HepG2 (cell line): ENCODE results near the gene ENTPD2. TPM values are rescaled to one million over a fixed set of nuclear protein-coding genes. Genes with fewer than 3 reads are reported as not detected.

Source experiments
- CEBPG ChIP-seq: IDR thresholded peaks from 2 replicates; pipeline ENCODE4 v1.6.1; 2016
- ETV6 ChIP-seq: sonication (generic); formaldehyde crosslinking; conservative IDR thresholded peaks from 2 replicates; pipeline ENCODE4 v1.4.0; 2020; ENCODE audit warnings: missing genetic modification reagents
- FOXA3 ChIP-seq: IDR thresholded peaks from 2 replicates; pipeline ENCODE4 v1.6.1; 2016; ENCODE audit warnings: missing genetic modification reagents, missing compliant biosample characterization
- GTF3A ChIP-seq: sonication (generic); formaldehyde crosslinking; conservative IDR thresholded peaks from 2 replicates; pipeline ENCODE4 v1.4.0; 2020; ENCODE audit warnings: mild to moderate bottlenecking, missing genetic modification reagents
- NR2F1 ChIP-seq, 2 experiments: fragments of 450-650 bp in 1 of 2; formaldehyde crosslinking in 1 of 2; IDR thresholded peaks; 2 replicates each; pipeline versions ENCODE4 v1.5.0 to v1.6.1; 2016 to 2020; ENCODE audit warnings: mild to moderate bottlenecking in 1 of 2, missing compliant biosample characterization in 1 of 2, missing genetic modification reagents in 1 of 2, moderate library complexity in 1 of 2
- NR3C1 ChIP-seq: sonication (generic); formaldehyde crosslinking; IDR thresholded peaks from 2 replicates; pipeline ENCODE4 v1.4.0; 2020; ENCODE audit warnings: missing genetic modification reagents
- PAX8 ChIP-seq: sonication (generic); formaldehyde crosslinking; IDR thresholded peaks from 2 replicates; pipeline ENCODE4 v1.8.0; 2022; ENCODE audit warnings: mild to moderate bottlenecking, missing genetic modification reagents, borderline replicate concordance
- SP4 ChIP-seq: sonication (generic); formaldehyde crosslinking; IDR thresholded peaks from 2 replicates; pipeline ENCODE4 v1.8.1; 2023; ENCODE audit warnings: mild to moderate bottlenecking, missing genetic modification reagents
- SRSF9 ChIP-seq: fragments of 200-400 bp; formaldehyde crosslinking; IDR thresholded peaks from 2 replicates; pipeline ENCODE4 v1.6.1; 2018; ENCODE audit warnings: borderline replicate concordance, mild to moderate bottlenecking, low read depth, low read length; ENCODE audit not compliant: insufficient read depth, poor library complexity, severe bottlenecking
- SUZ12 ChIP-seq: fragments of 150-350 bp; IDR thresholded peaks from 2 replicates; pipeline ENCODE4 v1.6.1; 2014; ENCODE audit warnings: low read depth, low read length
- SYNCRIP ChIP-seq: fragments of 200-400 bp; formaldehyde crosslinking; IDR thresholded peaks from 2 replicates; pipeline ENCODE4 v1.6.1; 2018; ENCODE audit warnings: mild to moderate bottlenecking, low read depth, low read length; ENCODE audit not compliant: insufficient read depth
- ZFP1 ChIP-seq: IDR thresholded peaks from 2 replicates; pipeline ENCODE4 v1.6.1; 2016
- ZNF180 ChIP-seq: sonication (generic); formaldehyde crosslinking; IDR thresholded peaks from 2 replicates; pipeline ENCODE4 v1.4.0; 2020; ENCODE audit warnings: low read depth, missing genetic modification reagents, borderline replicate concordance
- ZNF234 ChIP-seq: sonication (generic); formaldehyde crosslinking; conservative IDR thresholded peaks from 2 replicates; pipeline ENCODE4 v1.5.1; 2020; ENCODE audit warnings: mild to moderate bottlenecking, missing genetic modification reagents
- ZNF235 ChIP-seq: sonication (generic); formaldehyde crosslinking; IDR thresholded peaks from 2 replicates; pipeline ENCODE4 v1.8.1; 2023; ENCODE audit warnings: mild to moderate bottlenecking, missing genetic modification reagents, borderline replicate concordance
- ZNF552 ChIP-seq: sonication (generic); formaldehyde crosslinking; IDR thresholded peaks from 2 replicates; pipeline ENCODE4 v1.9.0; 2022; ENCODE audit warnings: missing genetic modification reagents, mild to moderate bottlenecking, borderline replicate concordance
- ZNF556 ChIP-seq: sonication (generic); formaldehyde crosslinking; IDR thresholded peaks from 2 replicates; pipeline ENCODE4 v1.4.0; 2020; ENCODE audit warnings: mild to moderate bottlenecking, missing genetic modification reagents, borderline replicate concordance
- ZNF572 ChIP-seq: sonication (generic); formaldehyde crosslinking; IDR thresholded peaks from 2 replicates; pipeline ENCODE4 v1.5.1; 2020; ENCODE audit warnings: mild to moderate bottlenecking, missing genetic modification reagents
- ZNF746 ChIP-seq: sonication (generic); formaldehyde crosslinking; IDR thresholded peaks from 2 replicates; pipeline ENCODE4 v1.8.0; 2022; ENCODE audit warnings: mild to moderate bottlenecking, missing genetic modification reagents
- polyA plus RNA-seq, 8 experiments: library from polyadenylated mRNA; depleted of rRNA in 3 of 8; stranded (reverse) in 7 of 8; unstranded in 1 of 8; fragments of >200 nt; fragmentation: Illumina TruSeq in 4 of 8; extraction: Trizol in 4 of 8; gene quantifications; 2 replicates each; pipeline versions ENCODE4 v1.2.1 to v1.2.3, GENCODE V29; 2011 to 2016; ENCODE audit warnings: low read depth in 4 of 8, missing spikeins in 1 of 8, mixed read lengths in 1 of 8; ENCODE audit not compliant: insufficient read depth in 1 of 8
- total RNA-seq, 5 experiments: library from RNA; depleted of rRNA; stranded (reverse); fragments of >200 nt; fragmentation: Illumina TruSeq; extraction: Trizol; gene quantifications; 2 replicates each; pipeline ENCODE4 v1.2.3, GENCODE V29; 2016; ENCODE audit warnings: low read depth in 1 of 5
- TF ChIP-seq, protein P1 (sequence below): sonication (generic); formaldehyde crosslinking; IDR thresholded peaks from 2 replicates; pipeline ENCODE4 v1.8.1; 2023; ENCODE audit warnings: missing genetic modification reagents, inconsistent platforms, borderline replicate concordance
- TF ChIP-seq, protein P2 (sequence below): sonication (generic); formaldehyde crosslinking; IDR thresholded peaks from 2 replicates; pipeline ENCODE4 v1.5.1; 2020; ENCODE audit warnings: mild to moderate bottlenecking, missing genetic modification reagents, moderate library complexity
- TF ChIP-seq, protein P3 (sequence below): sonication (generic); formaldehyde crosslinking; IDR thresholded peaks from 2 replicates; pipeline ENCODE4 v1.5.1; 2020; ENCODE audit warnings: missing genetic modification reagents, mild to moderate bottlenecking, borderline replicate concordance
- TF ChIP-seq, protein P4 (sequence below): sonication (generic); formaldehyde crosslinking; IDR thresholded peaks from 2 replicates; pipeline ENCODE4 v1.5.1; 2020; ENCODE audit warnings: mild to moderate bottlenecking, missing genetic modification reagents, borderline replicate concordance

The ENTPD2 gene
- total and polyA plus RNA-seq, 2 of the 13 experiments (the other 11 are each of a cell fraction or from before 2014, with no cell fraction given), result 0.95 to 3.2 TPM

DNA sequence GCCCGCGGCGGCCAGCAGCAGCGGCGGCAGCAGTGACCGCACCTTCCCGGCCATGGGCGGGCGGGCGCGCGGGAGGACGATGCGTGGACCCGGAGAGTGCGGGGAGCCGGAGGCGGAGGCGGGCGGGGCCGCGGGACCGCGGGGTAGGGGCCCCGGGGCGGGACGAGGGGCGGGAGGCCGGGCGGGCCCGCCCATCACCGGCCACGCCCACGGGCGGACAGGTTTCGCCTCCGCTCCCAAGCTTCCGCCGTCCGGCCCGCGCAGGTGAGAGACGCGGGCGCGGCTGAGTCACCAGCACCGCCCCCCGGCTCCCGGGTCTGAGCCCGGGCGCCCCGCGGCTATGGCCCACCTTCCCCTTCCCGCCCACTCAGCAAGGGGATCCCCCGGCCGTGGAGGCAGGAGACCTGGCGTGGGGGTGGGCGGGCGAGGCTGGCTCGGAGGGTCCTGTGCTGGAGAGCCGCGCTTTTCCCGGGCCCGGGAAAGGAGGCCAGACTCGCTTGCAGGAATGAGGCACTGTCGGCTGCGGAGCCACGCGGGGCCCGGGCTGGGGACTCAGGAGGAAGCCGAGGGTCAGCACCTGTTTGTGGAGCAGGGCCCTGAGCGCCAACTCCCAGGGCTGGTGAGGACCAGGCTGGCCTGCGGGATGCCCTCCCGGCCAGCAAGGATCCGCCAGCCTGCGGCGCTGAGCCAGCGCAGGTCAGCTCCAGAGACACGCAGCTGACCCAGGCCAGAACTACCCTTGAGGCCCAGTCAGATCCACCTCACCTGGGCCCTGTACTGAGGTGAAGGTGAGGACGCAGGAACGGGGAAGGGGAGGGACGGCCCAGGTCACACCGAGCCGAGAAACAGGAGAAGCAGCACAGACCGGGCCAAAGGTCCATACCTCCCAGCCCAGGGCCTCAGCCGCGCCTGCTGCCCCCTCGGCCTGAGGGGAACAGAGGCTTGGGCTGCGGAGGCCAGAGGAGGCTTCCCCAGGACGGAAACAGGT, at the start of gene ENTPD2 (continued):
- TF ChIP-seq GTF3A, result no peak
- no peak for TF ChIP-seq PAX8 (CRISPR knock-in tag)
- TF ChIP-seq, protein P1, sequence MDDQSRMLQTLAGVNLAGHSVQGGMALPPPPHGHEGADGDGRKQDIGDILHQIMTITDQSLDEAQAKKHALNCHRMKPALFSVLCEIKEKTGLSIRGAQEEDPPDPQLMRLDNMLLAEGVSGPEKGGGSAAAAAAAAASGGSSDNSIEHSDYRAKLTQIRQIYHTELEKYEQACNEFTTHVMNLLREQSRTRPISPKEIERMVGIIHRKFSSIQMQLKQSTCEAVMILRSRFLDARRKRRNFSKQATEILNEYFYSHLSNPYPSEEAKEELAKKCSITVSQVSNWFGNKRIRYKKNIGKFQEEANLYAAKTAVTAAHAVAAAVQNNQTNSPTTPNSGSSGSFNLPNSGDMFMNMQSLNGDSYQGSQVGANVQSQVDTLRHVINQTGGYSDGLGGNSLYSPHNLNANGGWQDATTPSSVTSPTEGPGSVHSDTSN (CRISPR knock-in tag), result no peak
- TF ChIP-seq SUZ12, result no peak
- TF ChIP-seq ZNF235 (CRISPR knock-in tag), result no peak; the same call in 1 of the 2 replicates
- peak; percentile 89 for TF ChIP-seq SP4
- no peak for TF ChIP-seq NR3C1
- TF ChIP-seq ETV6 (CRISPR knock-in tag), result no peak
- no peak for TF ChIP-seq ZNF234 (CRISPR knock-in tag)
- no peak for TF ChIP-seq ZNF572 (CRISPR knock-in tag)
- no peak for TF ChIP-seq CEBPG (CRISPR knock-in tag)
- TF ChIP-seq ZNF552 (CRISPR knock-in tag), result no peak
- TF ChIP-seq, protein P2, sequence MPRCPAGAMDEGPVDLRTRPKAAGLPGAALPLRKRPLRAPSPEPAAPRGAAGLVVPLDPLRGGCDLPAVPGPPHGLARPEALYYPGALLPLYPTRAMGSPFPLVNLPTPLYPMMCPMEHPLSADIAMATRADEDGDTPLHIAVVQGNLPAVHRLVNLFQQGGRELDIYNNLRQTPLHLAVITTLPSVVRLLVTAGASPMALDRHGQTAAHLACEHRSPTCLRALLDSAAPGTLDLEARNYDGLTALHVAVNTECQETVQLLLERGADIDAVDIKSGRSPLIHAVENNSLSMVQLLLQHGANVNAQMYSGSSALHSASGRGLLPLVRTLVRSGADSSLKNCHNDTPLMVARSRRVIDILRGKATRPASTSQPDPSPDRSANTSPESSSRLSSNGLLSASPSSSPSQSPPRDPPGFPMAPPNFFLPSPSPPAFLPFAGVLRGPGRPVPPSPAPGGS, result no peak; the same call in 1 of the 2 replicates
- TF ChIP-seq ZNF556 (CRISPR knock-in tag), result no peak
- no peak for TF ChIP-seq NR2F1 (CRISPR knock-in tag; IDR thresholded peaks at IDR 0.05)
- TF ChIP-seq ZNF180 (CRISPR knock-in tag), result no peak
- TF ChIP-seq SYNCRIP, result no peak
- no peak for TF ChIP-seq ZFP1 (CRISPR knock-in tag)
- no peak for TF ChIP-seq SRSF9
- TF ChIP-seq, protein P3, sequence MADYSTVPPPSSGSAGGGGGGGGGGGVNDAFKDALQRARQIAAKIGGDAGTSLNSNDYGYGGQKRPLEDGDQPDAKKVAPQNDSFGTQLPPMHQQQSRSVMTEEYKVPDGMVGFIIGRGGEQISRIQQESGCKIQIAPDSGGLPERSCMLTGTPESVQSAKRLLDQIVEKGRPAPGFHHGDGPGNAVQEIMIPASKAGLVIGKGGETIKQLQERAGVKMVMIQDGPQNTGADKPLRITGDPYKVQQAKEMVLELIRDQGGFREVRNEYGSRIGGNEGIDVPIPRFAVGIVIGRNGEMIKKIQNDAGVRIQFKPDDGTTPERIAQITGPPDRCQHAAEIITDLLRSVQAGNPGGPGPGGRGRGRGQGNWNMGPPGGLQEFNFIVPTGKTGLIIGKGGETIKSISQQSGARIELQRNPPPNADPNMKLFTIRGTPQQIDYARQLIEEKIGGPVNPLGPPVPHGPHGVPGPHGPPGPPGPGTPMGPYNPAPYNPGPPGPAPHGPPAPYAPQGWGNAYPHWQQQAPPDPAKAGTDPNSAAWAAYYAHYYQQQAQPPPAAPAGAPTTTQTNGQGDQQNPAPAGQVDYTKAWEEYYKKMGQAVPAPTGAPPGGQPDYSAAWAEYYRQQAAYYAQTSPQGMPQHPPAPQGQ (CRISPR knock-in tag), result no peak
- no peak for TF ChIP-seq FOXA3 (CRISPR knock-in tag)
- TF ChIP-seq ZNF746 (CRISPR knock-in tag), result 0 out of 2 replicates have a peak, but pooled peaks have one; percentile 15
- TF ChIP-seq, protein P4, sequence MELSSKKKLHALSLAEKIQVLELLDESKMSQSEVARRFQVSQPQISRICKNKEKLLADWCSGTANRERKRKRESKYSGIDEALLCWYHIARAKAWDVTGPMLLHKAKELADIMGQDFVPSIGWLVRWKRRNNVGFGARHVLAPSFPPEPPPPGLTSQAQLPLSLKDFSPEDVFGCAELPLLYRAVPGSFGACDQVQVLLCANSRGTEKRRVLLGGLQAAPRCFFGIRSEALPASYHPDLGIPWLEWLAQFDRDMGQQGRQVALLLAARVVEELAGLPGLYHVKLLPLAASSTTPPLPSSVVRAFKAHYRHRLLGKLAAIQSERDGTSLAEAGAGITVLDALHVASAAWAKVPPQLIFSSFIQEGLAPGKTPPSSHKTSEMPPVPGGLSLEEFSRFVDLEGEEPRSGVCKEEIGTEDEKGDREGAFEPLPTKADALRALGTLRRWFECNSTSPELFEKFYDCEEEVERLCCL, result no peak
